Thoracic aorta (tissue), 2 donors: ENCODE measurements around the gene CEMIP2. TPM values are rescaled to one million over a fixed set of nuclear protein-coding genes. Genes with fewer than 3 reads are reported as not detected.
A peak's percentile ranks its signal among the peaks of the same experiment; 100 is the strongest.

ENCODE experiments used
- ATAC-seq: fragments of 150-250 bp; one replicate; pipeline ENCODE4 v1.8.0; 2017; ENCODE audit warnings: low read depth; ENCODE audit not compliant: insufficient number of reproducible peaks, low FRiP score
- DNase-seq: peaks from one replicate; pipeline ENCODE4 v3.0.0-alpha.2; 2020; ENCODE audit warnings: low spot score
- H3K27ac ChIP-seq, 2 donors: fragments of 200-600 bp; sonication (generic); 1 replicate in 1 of 2; 2 replicates in 1 of 2; pipeline ENCODE4 v1.5.1; 2016; ENCODE audit warnings: mild to moderate bottlenecking in 2 of 2, moderate library complexity in 2 of 2
- H3K27me3 ChIP-seq: fragments of 200-600 bp; sonication (generic); replicated peaks from 2 replicates; pipeline ENCODE4 v1.6.0; 2016; ENCODE audit warnings: mild to moderate bottlenecking; ENCODE audit not compliant: insufficient read depth
- H3K36me3 ChIP-seq: fragments of 200-600 bp; sonication (generic); one replicate; pipeline ENCODE4 v1.5.1; 2016
- H3K4me1 ChIP-seq, 2 donors: fragments of 200-600 bp; sonication (generic); 1 replicate in 1 of 2; 2 replicates in 1 of 2; pipeline versions ENCODE4 v1.5.1 to v1.6.0; 2016; ENCODE audit warnings: low read depth in 2 of 2, mild to moderate bottlenecking in 1 of 2; ENCODE audit not compliant: control insufficient read depth in 1 of 2
- H3K4me3 ChIP-seq: fragments of 200-600 bp; sonication (generic); 2 replicates; pipeline ENCODE4 v1.5.1; 2016; ENCODE audit warnings: mild to moderate bottlenecking
- H3K9me3 ChIP-seq: fragments of 200-600 bp; sonication (generic); 2 replicates; pipeline ENCODE4 v1.5.1; 2016
- total RNA-seq, 2 donors: library from RNA; depleted of rRNA; stranded (reverse); fragments of >200 nt; gene quantifications; one replicate each; pipeline versions ENCODE4 v1.1.0 to v1.2.3, GENCODE V29; 2016
- TF ChIP-seq, protein P1 (sequence below): fragments of 200-600 bp; sonication (generic); IDR thresholded peaks from one replicate; pipeline ENCODE4 v1.5.1; 2019; ENCODE audit warnings: antibody characterized with exemption

CEMIP2 gene
- total RNA-seq, 2 donors from 2014 or later = 69.7 to 218 TPM

DNA sequence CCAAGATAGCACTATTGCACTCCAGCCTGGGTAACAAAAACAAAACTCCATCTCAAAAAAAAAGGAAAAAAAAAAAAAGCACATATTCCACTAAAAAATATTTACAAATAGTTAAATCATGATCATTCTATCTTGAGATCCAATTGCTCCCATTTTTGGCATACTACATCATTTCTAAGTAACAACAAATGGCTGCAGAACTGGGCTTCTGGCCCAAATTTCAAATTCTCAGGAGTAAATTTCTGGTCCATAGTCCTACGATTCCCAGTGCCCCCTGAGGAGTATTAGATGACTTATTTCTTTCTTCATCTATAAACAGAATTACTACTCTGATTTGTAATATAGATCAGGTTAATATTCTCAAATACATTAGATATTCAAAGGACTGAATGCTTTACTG lies 62.1 kb downstream of the CEMIP2 start:
- ATAC-seq (no peak), DNase-seq (no peak)
- Histone ChIP-seq H3K4me3 (no peak overlapping the region), H3K27ac (no peak overlapping the region), H3K27me3 (no peaks in the 10 kb centered on the region), H3K36me3 (peaks cover 10% of the 10 kb centered on the region), H3K4me1 (peaks cover 4 to 17% of the 10 kb centered on the region in 2 donors), H3K9me3 (no peaks in the 10 kb centered on the region)
- TF ChIP-seq, protein P1, sequence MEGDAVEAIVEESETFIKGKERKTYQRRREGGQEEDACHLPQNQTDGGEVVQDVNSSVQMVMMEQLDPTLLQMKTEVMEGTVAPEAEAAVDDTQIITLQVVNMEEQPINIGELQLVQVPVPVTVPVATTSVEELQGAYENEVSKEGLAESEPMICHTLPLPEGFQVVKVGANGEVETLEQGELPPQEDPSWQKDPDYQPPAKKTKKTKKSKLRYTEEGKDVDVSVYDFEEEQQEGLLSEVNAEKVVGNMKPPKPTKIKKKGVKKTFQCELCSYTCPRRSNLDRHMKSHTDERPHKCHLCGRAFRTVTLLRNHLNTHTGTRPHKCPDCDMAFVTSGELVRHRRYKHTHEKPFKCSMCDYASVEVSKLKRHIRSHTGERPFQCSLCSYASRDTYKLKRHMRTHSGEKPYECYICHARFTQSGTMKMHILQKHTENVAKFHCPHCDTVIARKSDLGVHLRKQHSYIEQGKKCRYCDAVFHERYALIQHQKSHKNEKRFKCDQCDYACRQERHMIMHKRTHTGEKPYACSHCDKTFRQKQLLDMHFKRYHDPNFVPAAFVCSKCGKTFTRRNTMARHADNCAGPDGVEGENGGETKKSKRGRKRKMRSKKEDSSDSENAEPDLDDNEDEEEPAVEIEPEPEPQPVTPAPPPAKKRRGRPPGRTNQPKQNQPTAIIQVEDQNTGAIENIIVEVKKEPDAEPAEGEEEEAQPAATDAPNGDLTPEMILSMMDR = no peak

DNA sequence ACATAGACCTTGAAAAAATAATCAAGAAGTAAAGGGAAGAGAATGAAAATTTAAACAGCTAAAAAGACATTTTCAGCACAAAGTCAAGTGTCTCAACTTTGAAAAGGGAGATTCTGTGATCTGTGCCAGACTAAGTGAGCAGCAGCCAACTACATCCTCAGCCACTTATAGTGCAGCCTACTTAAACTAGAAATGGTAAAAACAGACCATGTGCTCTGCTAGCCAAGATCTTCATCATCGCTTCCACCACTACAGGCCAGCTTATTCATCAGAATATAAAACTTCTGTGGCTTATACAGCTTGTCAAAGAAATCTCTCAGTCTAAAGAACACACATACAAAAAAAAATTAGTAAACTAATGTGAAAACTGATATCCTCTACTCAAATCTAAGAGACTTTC lies 63.5 kb downstream of the CEMIP2 start:
- peaks cover 19% of the 10 kb centered on the region for H3K36me3 ChIP-seq
- H3K9me3 ChIP-seq = no peaks in the 10 kb centered on the region
- TF ChIP-seq, protein P1 = no peak
- ATAC-seq = no peak
- DNase-seq = no peak
- no peaks in the 10 kb centered on the region for H3K27me3 ChIP-seq
- H3K27ac ChIP-seq = no peak overlapping the region
- no peak overlapping the region for H3K4me3 ChIP-seq
- H3K4me1 ChIP-seq = peaks cover 4 to 17% of the 10 kb centered on the region in 2 donors

DNA sequence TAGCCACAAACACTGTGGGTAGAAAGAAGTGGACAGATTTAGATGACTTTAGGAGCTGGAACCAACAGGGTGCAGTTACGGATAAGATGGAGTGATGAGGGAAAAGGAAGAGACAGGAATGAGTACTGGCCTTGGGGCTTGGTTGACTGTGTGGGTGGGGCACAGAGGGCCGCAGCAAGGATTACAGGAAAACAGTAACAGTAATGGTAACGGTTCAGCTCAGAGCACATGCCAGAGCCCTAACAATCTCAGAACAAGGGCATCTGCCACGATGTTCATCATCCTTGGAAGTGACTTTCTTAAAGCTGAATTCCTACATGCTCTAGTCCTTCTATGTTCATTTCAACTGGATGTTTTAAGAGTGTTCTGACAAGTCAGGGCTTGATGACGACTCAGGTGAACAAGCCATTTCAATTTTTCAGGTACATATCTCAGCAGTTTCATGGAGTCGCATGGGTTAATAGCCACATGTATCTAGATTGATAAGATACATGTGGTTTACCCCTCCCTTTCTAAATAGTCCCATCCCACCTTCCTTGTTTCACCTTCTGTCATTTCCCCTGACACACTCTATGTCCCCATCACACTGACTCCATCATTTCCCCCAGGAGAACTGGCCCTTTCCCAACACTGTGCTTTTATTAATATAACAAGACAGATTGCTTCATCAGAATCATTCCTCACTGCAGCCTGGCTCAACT lies 65.0 kb downstream of the CEMIP2 start:
- Histone ChIP-seq H3K36me3 (peaks cover 15% of the 10 kb centered on the region), H3K27me3 (no peaks in the 10 kb centered on the region), H3K9me3 (no peaks in the 10 kb centered on the region), H3K27ac (no peak overlapping the region), H3K4me1 (peaks cover 4 to 17% of the 10 kb centered on the region in 2 donors), H3K4me3 (no peak overlapping the region)
- no peak for ATAC-seq
- TF ChIP-seq, protein P1 = no peak
- peak; percentile 6 for DNase-seq

DNA sequence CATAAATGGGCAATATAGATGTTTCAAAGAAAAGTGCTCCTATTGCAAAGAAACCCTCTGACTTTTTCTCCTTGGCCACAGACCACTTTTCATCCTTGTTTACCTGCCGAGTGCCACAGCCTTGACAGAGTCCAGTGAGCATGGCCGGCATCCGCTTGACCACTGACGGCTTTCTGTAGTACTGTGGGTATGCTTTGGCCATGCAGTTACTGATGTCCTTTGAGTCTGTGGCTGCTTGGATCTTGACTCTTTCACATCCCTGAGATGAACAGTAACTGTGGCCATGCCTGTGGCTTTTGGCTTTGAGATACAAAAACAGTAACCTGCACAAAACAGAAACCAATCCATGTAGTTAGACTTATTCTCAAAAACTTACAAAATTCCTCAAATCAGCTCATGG lies 70.4 kb downstream of the CEMIP2 start:
- Histone ChIP-seq H3K36me3 (peaks cover 16% of the 10 kb centered on the region), H3K27ac (no peak overlapping the region), H3K9me3 (no peaks in the 10 kb centered on the region), H3K4me1 (no peaks in the 10 kb centered on the region), H3K27me3 (no peaks in the 10 kb centered on the region), H3K4me3 (no peak overlapping the region)
- ATAC-seq = no peak
- TF ChIP-seq, protein P1 = no peak
- no peak for DNase-seq

DNA sequence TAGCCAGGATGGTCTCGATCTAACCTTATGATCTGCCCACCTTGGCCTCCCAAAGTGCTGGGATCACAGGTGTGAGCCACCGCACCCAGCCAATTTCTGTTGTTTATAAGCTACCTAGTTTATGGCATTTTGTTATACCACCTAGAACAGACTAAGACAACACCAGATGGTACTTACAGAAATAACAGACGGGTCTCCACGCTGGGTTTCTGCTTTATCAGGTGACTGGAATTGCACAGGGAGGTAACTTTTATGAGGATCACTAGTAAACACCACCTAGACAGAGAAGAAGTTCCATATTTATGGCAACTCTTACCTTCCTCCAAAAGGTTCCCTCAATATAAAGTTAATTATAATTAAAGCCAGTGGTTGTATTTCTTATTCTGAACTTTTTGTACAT lies 74.0 kb downstream of the CEMIP2 start:
- Histone ChIP-seq H3K27me3 (no peaks in the 10 kb centered on the region), H3K9me3 (no peaks in the 10 kb centered on the region), H3K36me3 (peaks cover 12% of the 10 kb centered on the region), H3K4me3 (no peak overlapping the region), H3K27ac (no peak overlapping the region), H3K4me1 (no peaks in the 10 kb centered on the region)
- TF ChIP-seq, protein P1 = no peak
- ATAC-seq = no peak
- DNase-seq = no peak
